ENCODE data around the gene FKBP15.

DNA sequence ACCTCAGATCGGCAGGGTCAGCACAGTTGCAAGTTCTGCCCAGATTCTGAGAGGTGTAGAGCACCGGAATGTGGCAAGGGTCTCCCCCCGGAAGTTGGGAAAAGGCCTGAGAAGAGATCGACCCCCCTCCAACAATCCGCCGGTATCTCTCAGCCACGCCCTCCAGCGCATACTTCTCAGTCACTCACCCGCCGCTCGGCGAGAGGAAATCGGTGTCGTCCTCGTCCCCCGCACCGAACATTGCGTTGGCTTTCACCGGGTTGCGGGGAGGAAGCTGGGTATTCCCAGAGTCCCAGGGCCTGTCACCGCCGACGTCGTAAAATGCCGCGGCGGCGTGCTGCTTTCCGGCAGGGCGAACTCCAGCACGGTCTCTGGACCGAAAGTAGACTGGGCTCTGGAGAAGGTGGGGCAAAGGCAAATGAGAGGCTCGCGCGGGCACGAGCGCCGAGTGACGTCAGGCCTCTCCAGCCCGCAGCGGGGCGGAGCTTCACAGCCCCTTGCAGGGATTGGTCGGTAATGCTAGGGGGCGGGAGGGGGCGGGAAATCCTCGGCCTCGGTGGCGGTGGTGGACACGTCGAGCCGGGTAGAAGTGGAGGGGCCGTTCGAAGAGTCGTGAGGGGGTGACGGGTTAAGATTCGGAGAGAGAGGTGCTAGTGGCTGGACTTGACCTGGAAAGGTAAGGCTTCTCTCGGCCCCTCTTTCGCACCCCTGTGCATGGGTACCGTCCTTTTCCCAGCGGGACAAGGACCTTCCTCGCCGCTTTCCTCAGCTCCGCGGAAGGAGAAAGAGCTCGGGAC, at the start of gene FKBP15, which contains the start of gene SLC31A1:
- peak; percentile 95 for TF ChIP-seq SP2 (tag by site-specific recombination; IDR thresholded peaks at IDR 0.05)
- no peak for TF ChIP-seq ZNF221 (tag by site-specific recombination; IDR thresholded peaks at IDR 0.05; ENCODE audit: borderline replicate concordance)
- TF ChIP-seq, protein P1, sequence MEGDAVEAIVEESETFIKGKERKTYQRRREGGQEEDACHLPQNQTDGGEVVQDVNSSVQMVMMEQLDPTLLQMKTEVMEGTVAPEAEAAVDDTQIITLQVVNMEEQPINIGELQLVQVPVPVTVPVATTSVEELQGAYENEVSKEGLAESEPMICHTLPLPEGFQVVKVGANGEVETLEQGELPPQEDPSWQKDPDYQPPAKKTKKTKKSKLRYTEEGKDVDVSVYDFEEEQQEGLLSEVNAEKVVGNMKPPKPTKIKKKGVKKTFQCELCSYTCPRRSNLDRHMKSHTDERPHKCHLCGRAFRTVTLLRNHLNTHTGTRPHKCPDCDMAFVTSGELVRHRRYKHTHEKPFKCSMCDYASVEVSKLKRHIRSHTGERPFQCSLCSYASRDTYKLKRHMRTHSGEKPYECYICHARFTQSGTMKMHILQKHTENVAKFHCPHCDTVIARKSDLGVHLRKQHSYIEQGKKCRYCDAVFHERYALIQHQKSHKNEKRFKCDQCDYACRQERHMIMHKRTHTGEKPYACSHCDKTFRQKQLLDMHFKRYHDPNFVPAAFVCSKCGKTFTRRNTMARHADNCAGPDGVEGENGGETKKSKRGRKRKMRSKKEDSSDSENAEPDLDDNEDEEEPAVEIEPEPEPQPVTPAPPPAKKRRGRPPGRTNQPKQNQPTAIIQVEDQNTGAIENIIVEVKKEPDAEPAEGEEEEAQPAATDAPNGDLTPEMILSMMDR (tag by site-specific recombination; IDR thresholded peaks at IDR 0.05): no peak
- TF ChIP-seq, protein P2, sequence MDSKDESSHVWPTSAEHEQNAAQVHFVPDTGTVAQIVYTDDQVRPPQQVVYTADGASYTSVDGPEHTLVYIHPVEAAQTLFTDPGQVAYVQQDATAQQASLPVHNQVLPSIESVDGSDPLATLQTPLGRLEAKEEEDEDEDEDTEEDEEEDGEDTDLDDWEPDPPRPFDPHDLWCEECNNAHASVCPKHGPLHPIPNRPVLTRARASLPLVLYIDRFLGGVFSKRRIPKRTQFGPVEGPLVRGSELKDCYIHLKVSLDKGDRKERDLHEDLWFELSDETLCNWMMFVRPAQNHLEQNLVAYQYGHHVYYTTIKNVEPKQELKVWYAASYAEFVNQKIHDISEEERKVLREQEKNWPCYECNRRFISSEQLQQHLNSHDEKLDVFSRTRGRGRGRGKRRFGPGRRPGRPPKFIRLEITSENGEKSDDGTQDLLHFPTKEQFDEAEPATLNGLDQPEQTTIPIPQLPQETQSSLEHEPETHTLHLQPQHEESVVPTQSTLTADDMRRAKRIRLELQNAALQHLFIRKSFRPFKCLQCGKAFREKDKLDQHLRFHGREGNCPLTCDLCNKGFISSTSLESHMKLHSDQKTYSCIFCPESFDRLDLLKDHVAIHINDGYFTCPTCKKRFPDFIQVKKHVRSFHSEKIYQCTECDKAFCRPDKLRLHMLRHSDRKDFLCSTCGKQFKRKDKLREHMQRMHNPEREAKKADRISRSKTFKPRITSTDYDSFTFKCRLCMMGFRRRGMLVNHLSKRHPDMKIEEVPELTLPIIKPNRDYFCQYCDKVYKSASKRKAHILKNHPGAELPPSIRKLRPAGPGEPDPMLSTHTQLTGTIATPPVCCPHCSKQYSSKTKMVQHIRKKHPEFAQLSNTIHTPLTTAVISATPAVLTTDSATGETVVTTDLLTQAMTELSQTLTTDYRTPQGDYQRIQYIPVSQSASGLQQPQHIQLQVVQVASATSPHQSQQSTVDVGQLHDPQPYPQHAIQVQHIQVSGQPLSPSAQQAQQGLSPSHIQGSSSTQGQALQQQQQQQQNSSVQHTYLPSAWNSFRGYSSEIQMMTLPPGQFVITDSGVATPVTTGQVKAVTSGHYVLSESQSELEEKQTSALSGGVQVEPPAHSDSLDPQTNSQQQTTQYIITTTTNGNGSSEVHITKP (tag by site-specific recombination; IDR thresholded peaks at IDR 0.05): peak; percentile 77
- TF ChIP-seq ZNF514 (tag by site-specific recombination; IDR thresholded peaks at IDR 0.05): no peak
- no peak for TF ChIP-seq GFI1B (tag by site-specific recombination; IDR thresholded peaks at IDR 0.05)

Data from HEK293 (cell line).